HG02970 (cell line): ENCODE results near the gene THEMIS.

Source experiments
- ATAC-seq: cut with Tn5 transposase; IDR thresholded peaks from one replicate; pipeline ENCODE4 v1.9.1; 2021; ENCODE audit warnings: mild to moderate bottlenecking, moderate library complexity, moderate number of reproducible peaks; ENCODE audit not compliant: unreplicated experiment, low FRiP score

The THEMIS gene

GRCh38 chr6:127864701-127865100 lies 36.2 kb downstream of the THEMIS start:
- ATAC-seq: no peak

- no peak for ATAC-seq
Observed at GRCh38 chr6:127860723-127861122, 40.1 kb downstream of the THEMIS start.

- ATAC-seq: no peak
Observed at GRCh38 chr6:127859956-127860355, 40.9 kb downstream of the THEMIS start.

- ATAC-seq: no peak
Observed at GRCh38 chr6:127858727-127859391, 42.0 kb downstream of the THEMIS start.

DNA sequence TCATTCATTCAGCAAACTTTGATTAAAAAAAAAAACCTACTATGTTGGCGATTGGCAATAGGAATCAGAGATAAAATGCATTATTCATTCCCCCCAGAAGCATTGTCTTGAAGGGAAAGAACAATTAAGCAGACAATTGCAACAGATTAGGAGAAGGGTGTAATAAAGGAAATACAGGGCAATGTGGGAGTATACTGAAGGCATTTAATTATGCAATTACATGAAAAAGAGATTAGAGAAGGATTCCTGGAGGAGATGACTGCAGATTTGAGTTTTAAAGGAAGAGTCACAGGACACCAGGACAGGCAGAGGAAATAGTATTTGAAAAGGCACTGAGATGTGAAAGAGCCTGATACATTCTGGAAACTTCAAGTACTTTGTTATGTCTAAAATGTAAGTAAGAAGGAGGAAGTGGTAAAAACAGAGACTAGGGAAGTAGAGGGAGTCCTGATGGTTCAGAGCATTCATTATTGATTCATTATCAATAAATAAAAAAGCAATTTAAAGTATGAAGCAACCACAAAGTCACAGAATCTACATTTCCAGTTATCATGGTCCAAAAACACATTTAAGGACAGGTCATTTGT lies 43.7 kb downstream of the THEMIS start:
- ATAC-seq: no peak

DNA sequence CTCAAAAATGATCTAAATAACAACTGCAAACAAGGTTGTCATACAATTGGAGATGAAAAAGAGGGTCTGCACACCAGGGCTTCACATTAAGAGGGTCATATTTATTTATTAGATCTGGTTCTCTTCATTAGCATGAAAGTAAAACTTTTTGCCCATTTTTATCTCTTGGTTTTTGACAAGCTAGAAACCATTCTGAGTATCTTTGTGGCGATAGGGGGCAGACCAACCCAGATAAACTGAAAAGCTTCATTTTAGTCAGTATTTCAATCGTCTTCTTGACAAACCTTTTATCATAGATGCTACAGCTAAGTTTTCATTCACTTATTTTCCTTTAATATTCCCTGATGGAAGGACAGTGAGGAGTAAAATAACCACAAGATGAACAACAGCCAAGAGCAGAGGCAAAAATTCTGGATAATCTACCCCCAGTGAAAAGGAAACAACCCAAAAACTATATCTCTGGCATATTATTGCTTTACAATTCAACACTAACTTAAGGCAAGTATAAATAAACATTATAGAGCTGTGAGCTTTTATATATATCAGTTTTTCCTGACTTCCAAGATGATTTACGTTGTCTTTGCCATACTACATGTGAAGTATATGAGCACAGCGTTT lies 45.2 kb downstream of the THEMIS start:
- ATAC-seq: no peak

- no peak for ATAC-seq
Observed at GRCh38 chr6:127854009-127854408, 46.8 kb downstream of the THEMIS start.

DNA sequence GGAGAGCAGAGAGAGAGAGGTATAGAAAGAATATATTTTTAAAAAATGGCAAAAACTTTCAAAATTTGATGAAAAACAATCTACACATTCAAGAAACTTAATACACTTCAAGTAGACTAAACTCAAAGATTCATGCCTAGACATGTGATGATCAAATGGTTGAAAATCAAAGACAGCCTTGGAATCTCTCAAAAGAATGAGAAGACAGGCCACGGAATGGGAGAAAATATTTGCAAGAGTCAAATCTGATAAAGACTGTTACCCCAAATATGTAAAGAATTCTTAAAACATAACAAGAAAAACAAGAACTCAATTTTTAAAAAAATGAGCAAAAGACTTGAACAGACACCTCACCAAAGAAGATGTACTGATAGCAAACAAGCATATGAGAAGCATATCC lies 49.7 kb downstream of the THEMIS start:
- ATAC-seq: no peak

DNA sequence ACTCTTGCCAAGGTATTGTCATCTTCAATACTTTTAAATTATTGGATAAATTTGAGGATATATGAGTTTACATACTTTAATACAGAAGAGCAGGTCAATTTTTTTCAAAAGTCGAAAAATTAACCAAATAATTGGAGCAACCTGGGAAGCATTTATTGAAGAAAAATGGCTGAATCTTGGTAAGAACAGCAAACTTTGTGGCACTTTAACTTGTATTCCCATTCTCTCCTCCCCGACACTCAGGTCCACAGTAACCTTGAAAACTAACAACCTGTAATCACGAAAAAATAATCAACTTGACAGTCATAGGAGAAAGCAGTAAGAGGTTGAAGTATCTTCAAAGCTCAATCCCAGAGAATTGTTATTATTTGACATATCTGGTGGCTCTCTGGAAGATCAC lies 55.6 kb downstream of the THEMIS start:
- no peak for ATAC-seq

GRCh38 chr6:127844529-127844928 lies 56.3 kb downstream of the THEMIS start:
- ATAC-seq: no peak

DNA sequence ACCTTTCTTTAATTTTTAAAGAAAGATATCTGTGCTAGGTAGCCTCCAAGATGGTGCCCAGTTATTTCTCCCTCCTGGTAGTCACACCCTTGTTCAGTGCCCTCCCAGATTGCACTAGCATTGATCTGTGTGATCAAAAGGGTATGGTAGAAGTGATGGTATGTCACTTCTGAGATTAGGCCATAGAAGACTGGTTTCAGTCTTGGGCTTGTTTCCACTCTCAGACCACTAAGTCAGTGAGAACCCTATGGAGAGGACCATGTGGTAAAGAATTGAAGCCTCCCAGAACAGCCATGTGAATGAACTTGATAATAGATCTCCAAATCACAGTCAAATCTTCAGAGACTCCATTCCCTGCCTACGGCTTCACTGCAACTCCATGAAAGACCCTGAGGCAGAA lies 57.3 kb downstream of the THEMIS start:
- ATAC-seq: no peak

GRCh38 chr6:127842562-127842961 lies 58.3 kb downstream of the THEMIS start:
- ATAC-seq: no peak

- ATAC-seq: no peak
Observed at GRCh38 chr6:127841811-127842210, 59.0 kb downstream of the THEMIS start.

DNA sequence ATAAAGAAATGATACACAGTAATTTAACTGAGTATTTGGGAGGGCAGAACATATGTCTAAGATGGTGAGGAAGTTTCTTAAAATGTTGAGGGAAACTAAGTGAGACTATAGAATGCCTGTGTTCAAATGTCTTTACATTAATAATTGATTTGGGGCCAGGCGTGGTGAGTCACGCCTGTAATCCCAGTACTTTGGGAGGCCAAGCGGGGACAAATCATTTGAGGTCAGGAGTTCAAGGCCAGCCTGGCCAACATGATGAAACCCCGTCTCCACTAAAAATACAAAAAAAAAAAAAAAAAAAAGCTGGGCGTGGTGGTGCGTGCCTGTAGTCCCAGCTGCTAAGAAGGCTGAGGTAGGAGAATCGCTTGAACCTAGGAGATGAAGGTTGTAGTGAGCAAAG lies 66.7 kb downstream of the THEMIS start:
- no peak for ATAC-seq

DNA sequence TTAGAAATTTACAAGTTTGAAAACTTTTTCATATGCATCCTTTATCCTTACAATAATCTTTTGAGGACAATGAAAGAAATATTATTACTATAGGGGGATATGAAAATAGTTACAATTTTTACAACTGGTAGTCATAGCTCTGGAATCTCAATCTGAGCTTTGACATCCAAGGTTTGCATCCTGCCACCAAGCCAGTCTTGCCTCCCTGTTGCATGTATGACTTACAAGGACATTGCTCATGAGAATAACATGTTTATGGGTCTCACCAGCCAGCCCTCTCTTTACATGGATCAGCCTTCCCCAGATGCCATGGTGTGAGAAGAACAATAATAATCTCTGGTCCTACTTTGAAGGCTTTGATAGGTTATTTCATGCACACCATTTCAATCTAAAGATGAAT lies 67.5 kb downstream of the THEMIS start:
- ATAC-seq: no peak

DNA sequence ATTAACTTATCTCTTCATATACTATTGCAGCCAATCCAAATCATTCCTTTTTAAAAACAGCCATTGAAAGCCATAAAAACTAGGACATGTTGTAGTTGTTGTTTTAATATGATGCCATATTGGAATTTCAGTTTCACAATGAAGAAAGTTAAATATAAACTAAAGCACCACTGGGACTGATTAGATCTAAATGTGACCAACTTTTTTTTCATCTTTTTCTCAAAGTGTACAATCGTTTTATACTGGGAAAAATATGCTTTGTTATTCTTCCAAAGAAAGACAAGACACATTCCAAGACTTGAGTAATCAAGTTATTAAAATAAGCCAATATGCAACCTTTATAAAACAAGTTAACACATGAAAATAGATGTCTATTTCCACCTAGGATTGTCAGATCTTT lies 68.5 kb downstream of the THEMIS start:
- ATAC-seq: no peak

DNA sequence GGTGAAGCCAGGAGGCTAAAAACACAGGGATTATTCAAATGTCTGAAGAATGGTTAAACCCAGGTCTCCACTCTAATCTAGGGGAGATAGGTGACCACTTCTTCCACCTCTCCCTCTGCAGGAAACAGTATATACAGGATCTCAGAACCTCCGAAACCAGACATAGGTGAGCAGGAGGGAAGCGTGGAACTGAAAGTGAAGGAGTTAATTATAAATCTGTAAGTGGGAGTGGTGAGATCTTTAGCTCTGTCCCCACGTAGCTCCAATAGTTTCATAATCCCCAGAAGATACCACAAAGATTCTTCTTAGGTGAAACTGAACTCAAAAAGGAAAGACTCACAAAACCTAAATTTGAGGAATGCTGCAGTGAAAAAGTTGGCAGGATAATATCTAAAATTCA lies 76.8 kb downstream of the THEMIS start:
- ATAC-seq: no peak

DNA sequence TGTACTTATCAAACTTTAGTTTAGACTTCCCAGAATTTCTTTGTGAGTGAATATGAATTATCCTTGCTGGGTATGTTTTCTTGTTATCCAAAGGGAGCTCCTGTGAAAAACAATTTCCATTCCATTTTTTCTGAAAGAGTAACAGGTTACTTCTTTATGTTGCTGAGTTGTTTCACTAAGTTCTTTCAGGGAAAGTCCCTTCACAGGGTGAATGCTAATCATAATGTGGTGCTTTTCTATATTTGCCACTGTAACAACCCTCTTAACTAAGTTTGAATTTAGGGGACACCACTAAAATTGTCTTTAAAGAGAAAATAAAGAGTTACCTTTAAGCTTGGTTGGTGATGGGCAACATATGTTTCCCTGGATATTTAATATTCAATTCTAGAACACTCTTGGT lies 79.4 kb downstream of the THEMIS start:
- no peak for ATAC-seq

GRCh38 chr6:127818149-127818548 lies 82.7 kb downstream of the THEMIS start:
- no peak for ATAC-seq

- ATAC-seq: no peak
Observed at GRCh38 chr6:127816643-127817042, 84.2 kb downstream of the THEMIS start.

DNA sequence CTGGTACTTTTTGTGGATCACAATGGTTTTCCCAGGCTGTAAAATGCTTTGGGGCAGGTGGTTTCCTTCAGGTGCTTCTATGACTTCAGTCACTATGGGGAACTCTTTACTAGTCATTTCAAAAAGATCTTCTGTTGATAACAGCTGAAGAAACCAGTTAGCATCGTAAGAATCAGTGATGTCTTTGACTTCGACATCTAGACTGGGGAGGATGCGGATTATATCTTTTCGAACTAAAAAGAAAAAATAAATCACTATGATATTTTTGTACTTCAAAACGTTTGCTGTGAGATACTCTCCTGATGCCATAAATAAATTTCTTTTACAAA lies 87.2 kb downstream of the THEMIS start:
- no peak for ATAC-seq

DNA sequence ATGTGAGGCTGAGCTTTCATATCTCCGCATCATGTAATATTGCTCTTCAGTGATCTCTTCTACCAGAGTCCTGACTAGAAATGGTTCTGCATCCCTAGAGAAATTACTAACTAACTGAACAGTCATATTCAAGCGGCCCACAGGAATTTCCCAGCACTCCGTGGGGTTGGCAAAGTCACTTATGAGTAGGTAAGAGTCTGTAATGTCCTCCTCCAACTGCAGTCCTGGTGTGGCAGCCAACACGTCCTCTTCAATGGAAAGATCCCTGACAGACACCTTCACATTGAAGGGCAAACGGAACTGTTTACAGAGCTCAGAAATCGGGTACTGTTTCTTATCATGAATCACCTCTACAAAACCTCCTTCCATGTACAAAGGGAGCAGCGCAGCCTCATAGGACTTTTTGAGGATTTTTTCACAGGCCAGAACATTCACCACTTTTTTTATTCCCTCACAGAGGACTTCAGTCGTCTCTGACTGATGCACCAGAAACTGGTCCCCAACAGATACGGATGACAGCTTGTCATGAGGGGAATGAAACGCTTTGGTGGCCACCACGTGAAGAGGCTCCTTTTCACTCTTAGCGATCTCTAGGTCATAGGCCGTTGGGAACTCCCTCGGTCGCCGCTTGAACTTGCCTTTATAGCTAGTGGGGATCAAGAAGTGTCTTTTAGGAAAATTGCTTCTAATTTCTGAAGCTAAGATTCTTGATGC lies 87.7 kb downstream of the THEMIS start:
- no peak for ATAC-seq
